HG03460 (cell line): ENCODE data around the gene NET1.
"Not testable (repeated sequence)": the region's sequence is repeated elsewhere in the genome, so short reads cannot be mapped to it uniquely, and the experiment has no call there.

Source experiments
- ATAC-seq: cut with Tn5 transposase; IDR thresholded peaks from one replicate; pipeline ENCODE4 v1.9.1; 2021; ENCODE audit not compliant: unreplicated experiment

Gene NET1

GRCh38 chr10:5461914-5462840 lies 49.8 kb downstream of the NET1 start:
- ATAC-seq: no peak

- ATAC-seq: no peak
Measured at GRCh38 chr10:5462841-5463293, 50.5 kb downstream of the NET1 start.

GRCh38 chr10:5464546-5464945 lies 52.2 kb downstream of the NET1 start:
- ATAC-seq: no peak

- ATAC-seq: no peak
Measured at GRCh38 chr10:5465976-5466450, 53.7 kb downstream of the NET1 start.

GRCh38 chr10:5466451-5467206 lies 54.3 kb downstream of the NET1 start:
- ATAC-seq: no peak

GRCh38 chr10:5467207-5467535 lies 54.8 kb downstream of the NET1 start:
- no peak for ATAC-seq

GRCh38 chr10:5467634-5468255 lies 55.4 kb downstream of the NET1 start:
- ATAC-seq: no peak

- ATAC-seq: no peak
Measured at GRCh38 chr10:5468262-5469106, 56.1 kb downstream of the NET1 start.

- ATAC-seq: no peak
Measured at GRCh38 chr10:5469353-5470061, 57.1 kb downstream of the NET1 start.

GRCh38 chr10:5470062-5470751 lies 57.9 kb downstream of the NET1 start:
- ATAC-seq: no peak

GRCh38 chr10:5474642-5475041 lies 62.3 kb downstream of the NET1 start:
- not testable (repeated sequence) for ATAC-seq

- not testable (repeated sequence) for ATAC-seq
Measured at GRCh38 chr10:5475088-5475487, 62.7 kb downstream of the NET1 start.

GRCh38 chr10:5475974-5476807 lies 63.8 kb downstream of the NET1 start:
- ATAC-seq: not testable (repeated sequence)

- ATAC-seq: no peak
Measured at GRCh38 chr10:5476918-5477525, 64.7 kb downstream of the NET1 start.

GRCh38 chr10:5477948-5478693 lies 65.8 kb downstream of the NET1 start:
- ATAC-seq: no peak

GRCh38 chr10:5478694-5479305 lies 66.4 kb downstream of the NET1 start:
- ATAC-seq: no peak
